ENCODE measurements around the gene IPCEF1.

IPCEF1 gene

GRCh38 chr6:154112181-154112809 is 244.3 kb downstream of the IPCEF1 start:
- H3K9ac ChIP-seq (ENCODE audit: low read length in 5 of 5) = no peak overlapping the region
- no peaks in the 10 kb centered on the region for H3K4me1 ChIP-seq (ENCODE audit: control insufficient read depth in 5 of 5, insufficient read depth in 5 of 5, low read length in 5 of 5)
- no peaks in the 10 kb centered on the region for H3K36me3 ChIP-seq (ENCODE audit: control insufficient read depth in 5 of 5, insufficient read depth in 5 of 5, low read length in 5 of 5)
- H3K4me3 ChIP-seq (ENCODE audit: low read depth in 1 of 5, low read length in 5 of 5) = no peak overlapping the region
- H3K27me3 ChIP-seq (ENCODE audit: control insufficient read depth in 5 of 5, insufficient read depth in 4 of 5, low read length in 5 of 5) = no peaks in the 10 kb centered on the region
- H3K27ac ChIP-seq (ENCODE audit: low read depth, low read length) = no peak overlapping the region
- no peaks in the 10 kb centered on the region for H3K9me3 ChIP-seq (ENCODE audit: control insufficient read depth in 5 of 5, low read length in 5 of 5)

GRCh38 chr6:154111025-154111424 is 245.6 kb downstream of the IPCEF1 start:
- Histone ChIP-seq H3K27ac (ENCODE audit: low read depth, low read length) (no peak overlapping the region), H3K9me3 (ENCODE audit: control insufficient read depth in 5 of 5, low read length in 5 of 5) (no peaks in the 10 kb centered on the region), H3K36me3 (ENCODE audit: control insufficient read depth in 5 of 5, insufficient read depth in 5 of 5, low read length in 5 of 5) (no peaks in the 10 kb centered on the region), H3K9ac (ENCODE audit: low read length in 5 of 5) (no peak overlapping the region), H3K4me1 (ENCODE audit: control insufficient read depth in 5 of 5, insufficient read depth in 5 of 5, low read length in 5 of 5) (no peaks in the 10 kb centered on the region), H3K4me3 (ENCODE audit: low read depth in 1 of 5, low read length in 5 of 5) (no peak overlapping the region), H3K27me3 (ENCODE audit: control insufficient read depth in 5 of 5, insufficient read depth in 4 of 5, low read length in 5 of 5) (no peaks in the 10 kb centered on the region)

- Histone ChIP-seq H3K4me1 (ENCODE audit: control insufficient read depth in 5 of 5, insufficient read depth in 5 of 5, low read length in 5 of 5) (no peaks in the 10 kb centered on the region), H3K27me3 (ENCODE audit: control insufficient read depth in 5 of 5, insufficient read depth in 4 of 5, low read length in 5 of 5) (no peaks in the 10 kb centered on the region), H3K9ac (ENCODE audit: low read length in 5 of 5) (no peak overlapping the region)
Measured at GRCh38 chr6:154106251-154106650, 250.4 kb downstream of the IPCEF1 start.

More at GRCh38 chr6:154106251-154106650, 250.4 kb downstream of the IPCEF1 start:
- Histone ChIP-seq H3K27ac (ENCODE audit: low read depth, low read length) (no peak overlapping the region), H3K4me3 (ENCODE audit: low read depth in 1 of 5, low read length in 5 of 5) (no peak overlapping the region), H3K36me3 (ENCODE audit: control insufficient read depth in 5 of 5, insufficient read depth in 5 of 5, low read length in 5 of 5) (no peaks in the 10 kb centered on the region), H3K9me3 (ENCODE audit: control insufficient read depth in 5 of 5, low read length in 5 of 5) (no peaks in the 10 kb centered on the region)

Data from subcutaneous abdominal adipose tissue (tissue), 5 donors.